ENCODE data around the gene ODF2L.
A peak's percentile ranks its signal among the peaks of the same experiment; 100 is the strongest.
"Not testable (repeated sequence)": the region's sequence is repeated elsewhere in the genome, so short reads cannot be mapped to it uniquely, and the experiment has no call there.

The ODF2L gene

DNA sequence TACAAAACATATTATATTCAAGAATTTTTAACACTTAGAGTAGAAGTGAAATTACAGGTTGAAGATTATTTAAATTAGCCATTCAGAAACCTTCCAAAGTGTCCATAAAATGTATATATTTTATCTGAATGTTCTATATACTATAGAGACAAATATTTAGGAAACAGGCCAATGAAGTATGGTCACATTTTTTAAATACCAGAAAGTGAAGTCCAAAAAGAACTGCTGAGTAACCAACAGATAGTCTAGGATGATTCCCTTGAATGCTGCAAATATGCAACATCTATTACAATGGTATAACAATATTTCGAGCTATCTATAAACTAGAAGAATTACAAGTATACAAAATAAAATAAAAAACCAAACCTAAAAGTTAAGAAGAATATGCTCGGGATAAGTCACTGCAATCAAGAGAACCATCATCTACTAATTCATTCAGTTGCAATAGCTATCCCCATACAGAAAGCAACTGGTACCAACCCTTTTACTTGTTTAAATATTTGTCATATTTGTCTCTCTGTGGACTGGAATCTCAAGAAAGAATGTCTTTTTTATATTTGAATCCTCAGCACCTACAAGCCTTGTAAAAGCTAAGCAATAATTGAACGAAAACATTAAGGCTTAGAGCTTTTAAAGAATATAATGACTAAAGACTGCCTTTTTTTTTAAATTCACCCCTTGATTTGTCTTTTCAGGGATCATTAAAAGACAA lies 8.1 kb downstream of the ODF2L start:
- no peak for DNase-seq

DNA sequence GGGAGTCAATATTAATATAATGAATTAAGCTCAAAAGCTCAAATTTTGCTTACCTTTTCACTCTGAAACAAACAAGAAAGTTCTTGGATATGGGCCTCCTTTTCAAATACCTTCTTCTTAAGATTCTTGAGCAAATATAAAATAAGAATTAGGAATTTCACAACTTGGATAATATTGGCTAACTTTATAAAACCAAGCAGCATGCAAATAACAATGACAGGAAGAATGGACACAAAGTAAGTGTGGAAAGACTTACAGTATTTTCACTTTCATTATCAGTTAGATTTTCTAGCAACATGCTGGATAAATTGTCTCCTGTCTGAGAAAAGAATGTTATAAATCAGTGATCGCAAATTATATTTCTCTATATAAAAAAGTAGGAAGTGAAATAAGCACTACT lies 13.2 kb downstream of the ODF2L start:
- DNase-seq, result no peak

- DNase-seq, result no peak
These were observed 14.9 kb downstream of the ODF2L start for GRCh38 chr1:86381223-86381622.

GRCh38 chr1:86380257-86380861 lies 15.8 kb downstream of the ODF2L start:
- peak; percentile 57 for DNase-seq

DNA sequence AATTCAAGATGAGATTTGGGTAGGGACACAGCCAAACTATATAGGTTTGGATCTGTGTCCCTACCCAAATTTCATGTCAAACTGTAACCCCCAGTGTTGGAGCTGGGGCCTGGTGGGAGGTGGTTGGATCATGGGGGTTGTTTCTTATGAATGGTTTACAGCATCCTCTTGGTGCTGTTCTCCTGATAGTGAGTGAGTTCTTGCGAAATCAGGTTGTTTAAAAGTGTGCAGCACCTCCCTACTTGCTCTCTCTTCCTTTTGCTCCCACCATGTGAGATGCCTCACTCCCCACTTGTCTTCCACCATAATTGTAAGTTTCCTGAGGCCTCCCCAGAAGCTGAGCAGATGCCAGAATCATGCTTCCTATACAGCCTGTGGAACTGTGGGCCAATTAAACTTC lies 17.3 kb downstream of the ODF2L start:
- DNase-seq, result no peak

- DNase-seq, result no peak
These were observed 18.8 kb downstream of the ODF2L start for GRCh38 chr1:86377341-86377740.

DNA sequence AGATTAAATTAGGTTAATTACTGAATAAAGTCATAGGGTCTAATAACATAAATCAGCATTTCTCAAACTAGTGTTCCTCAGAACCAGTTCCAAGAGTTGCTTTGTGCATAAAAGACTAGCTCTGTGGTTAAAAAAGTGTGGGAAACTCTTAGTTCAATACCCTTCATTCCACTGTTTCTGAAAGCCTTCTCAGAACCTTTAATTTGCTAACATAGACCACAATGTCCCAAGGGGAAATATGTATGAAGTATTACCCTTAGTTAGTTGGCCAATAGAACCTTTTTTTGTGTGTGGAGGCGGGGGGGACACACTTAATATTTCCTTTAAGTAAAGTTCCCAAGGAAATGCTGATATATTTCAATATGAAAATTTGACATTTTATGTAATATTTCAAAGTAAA lies 20.4 kb downstream of the ODF2L start:
- DNase-seq, result no peak

GRCh38 chr1:86370601-86371022 lies 25.5 kb downstream of the ODF2L start:
- no peak for DNase-seq

GRCh38 chr1:86365896-86366295 lies 30.2 kb downstream of the ODF2L start:
- DNase-seq, result no peak

GRCh38 chr1:86362807-86363206 lies 33.3 kb downstream of the ODF2L start:
- DNase-seq, result no peak

GRCh38 chr1:86357796-86358195 lies 38.3 kb downstream of the ODF2L start:
- no peak for DNase-seq

- DNase-seq, result no peak
These were observed 39.9 kb downstream of the ODF2L start for GRCh38 chr1:86356247-86356646.

- DNase-seq, result no peak
These were observed 44.0 kb downstream of the ODF2L start for GRCh38 chr1:86352086-86352485.

DNA sequence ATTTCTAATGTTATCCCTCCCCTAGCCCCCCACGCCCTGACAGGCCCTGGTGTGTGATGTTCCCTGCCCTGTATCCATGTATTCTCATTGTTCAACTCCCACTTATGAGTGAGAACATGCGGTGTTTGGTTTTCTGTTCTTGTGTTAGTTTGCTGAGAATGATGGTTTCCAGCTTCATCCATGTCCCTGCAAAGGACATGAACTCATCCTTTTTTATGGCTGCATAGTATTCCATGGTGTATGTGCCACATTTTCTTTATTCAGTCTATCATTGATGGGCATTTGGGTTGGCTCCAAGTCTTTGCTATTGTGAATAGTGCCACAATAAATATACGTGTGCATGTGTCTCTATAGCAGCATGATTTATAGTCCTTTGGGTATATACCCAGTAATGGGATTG lies 45.9 kb downstream of the ODF2L start:
- DNase-seq, result not testable (repeated sequence)

DNA sequence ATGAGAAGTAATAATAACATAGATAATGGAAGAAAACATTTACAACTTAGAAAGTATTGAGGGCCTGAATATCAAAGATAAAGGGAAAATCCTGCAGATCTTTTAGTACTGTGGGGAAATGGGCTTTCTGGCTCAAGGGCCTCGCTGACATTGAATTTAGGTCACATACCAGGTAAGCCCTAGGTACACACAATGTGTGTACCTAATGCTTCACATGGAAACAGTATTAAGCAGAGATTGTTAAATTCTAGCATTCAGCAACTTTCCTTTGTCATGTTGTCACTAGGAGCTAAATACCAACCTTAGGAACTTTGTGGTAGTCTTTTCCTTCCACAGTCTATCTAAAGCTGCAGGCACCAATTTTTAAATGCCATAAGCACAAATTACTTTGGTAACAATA lies 49.7 kb downstream of the ODF2L start:
- no peak for DNase-seq

- no peak for DNase-seq
These were observed 51.1 kb downstream of the ODF2L start for GRCh38 chr1:86345042-86345441.

- DNase-seq, result no peak
These were observed 56.2 kb downstream of the ODF2L start for GRCh38 chr1:86339906-86340305.

DNA sequence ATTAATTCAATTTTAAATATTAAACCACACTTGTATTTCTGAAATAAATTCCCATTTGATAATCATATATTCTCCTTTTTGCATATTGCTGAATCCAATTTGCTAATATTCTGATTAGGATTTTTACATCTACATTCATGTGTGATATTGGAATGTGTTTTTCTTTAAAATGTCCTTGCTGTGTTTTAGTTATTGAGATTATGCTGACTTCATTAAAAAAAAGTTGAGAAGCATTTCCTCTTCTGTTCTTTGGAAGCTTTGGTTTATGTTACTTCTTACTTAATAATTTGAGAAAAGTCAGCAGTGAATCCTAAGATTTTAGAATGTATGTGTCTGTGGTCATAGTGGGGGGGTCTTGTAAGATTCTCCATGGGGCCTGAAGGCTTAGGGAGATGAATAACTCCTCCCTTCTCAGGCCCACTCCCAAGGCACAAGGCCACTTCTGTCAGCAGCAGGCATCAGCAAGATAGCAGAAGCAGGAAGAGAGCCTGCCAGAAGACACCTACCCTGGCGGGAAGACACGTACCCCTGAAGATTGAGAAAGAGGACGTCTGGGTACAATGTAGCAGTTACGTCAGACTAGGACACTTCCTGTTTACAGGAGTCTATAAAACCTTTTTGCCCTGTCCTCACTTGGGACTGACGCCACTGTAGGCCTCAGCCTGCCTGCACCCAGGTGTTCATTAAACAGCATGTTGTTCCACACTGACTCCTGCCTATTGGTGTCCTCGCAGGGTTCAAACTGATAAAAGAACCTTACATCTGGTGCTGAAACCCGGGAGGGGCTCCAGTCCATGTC lies 56.9 kb downstream of the ODF2L start:
- DNase-seq, result no peak

- DNase-seq, result no peak
These were observed 60.2 kb downstream of the ODF2L start for GRCh38 chr1:86335916-86336315.

GRCh38 chr1:86325264-86325663 lies 70.9 kb downstream of the ODF2L start:
- DNase-seq, result no peak

- DNase-seq, result no peak
These were observed 71.8 kb downstream of the ODF2L start for GRCh38 chr1:86324130-86324822.

GRCh38 chr1:86322241-86322640 lies 73.9 kb downstream of the ODF2L start:
- DNase-seq, result no peak

- DNase-seq, result no peak
These were observed 77.7 kb downstream of the ODF2L start for GRCh38 chr1:86318436-86318835.
